SK-N-SH (cell line): Measurements from ENCODE around the gene SLCO4A1.

Experiments used
- CTCF ChIP-seq: fragments of 200-600 bp; sonication (generic); IDR thresholded peaks from 2 replicates; pipeline ENCODE4 v1.6.1; 2017; ENCODE audit warnings: antibody characterized with exemption, mild to moderate bottlenecking, moderate library complexity
- FOXM1 ChIP-seq: IDR thresholded peaks from 2 replicates; pipeline ENCODE4 v1.4.0; 2012; ENCODE audit warnings: low read depth, mild to moderate bottlenecking
- GABPA ChIP-seq: IDR thresholded peaks from 2 replicates; pipeline ENCODE4 v1.4.0; 2012; ENCODE audit warnings: low read depth, mild to moderate bottlenecking
- GATA2 ChIP-seq: sonication (generic); formaldehyde crosslinking; IDR thresholded peaks from 2 replicates; pipeline ENCODE4 v1.5.0; 2020; ENCODE audit warnings: mild to moderate bottlenecking, missing genetic modification reagents
- POLR2AphosphoS5 ChIP-seq: IDR thresholded peaks from 2 replicates; pipeline ENCODE4 v1.6.1; 2012; ENCODE audit warnings: low read depth, low read length
- RFX5 ChIP-seq: IDR thresholded peaks from 2 replicates; pipeline ENCODE4 v1.6.1; 2012; ENCODE audit warnings: mild to moderate bottlenecking, improper control_type of control experiment, low read length
- SIN3A ChIP-seq: IDR thresholded peaks from 2 replicates; pipeline ENCODE4 v1.6.1; 2012; ENCODE audit warnings: low read depth, mild to moderate bottlenecking, low read length, moderate library complexity, borderline replicate concordance
- SMC3 ChIP-seq: IDR thresholded peaks from 2 replicates; pipeline ENCODE4 v1.6.1; 2012; ENCODE audit warnings: low read depth, low read length, improper control_type of control experiment
- TAF1 ChIP-seq: IDR thresholded peaks from 2 replicates; pipeline ENCODE4 v1.6.1; 2012; ENCODE audit warnings: low read depth, mild to moderate bottlenecking, low read length, moderate library complexity, borderline replicate concordance
- TEAD4 ChIP-seq: IDR thresholded peaks from 2 replicates; pipeline ENCODE4 v1.4.0; 2012; ENCODE audit warnings: mild to moderate bottlenecking, borderline replicate concordance; ENCODE audit not compliant: insufficient read depth

GRCh38 chr20:62699296-62699695 is 57.0 kb downstream of the SLCO4A1 start:
- TF ChIP-seq SIN3A (no peak), GABPA (no peak), CTCF (no peak), TAF1 (no peak), GATA2 (CRISPR knock-in tag) (no peak), TEAD4 (no peak), SMC3 (no peak), FOXM1 (no peak), POLR2AphosphoS5 (no peak), RFX5 (no peak)
